ENCODE measurements around the gene CFAP99.

DNA sequence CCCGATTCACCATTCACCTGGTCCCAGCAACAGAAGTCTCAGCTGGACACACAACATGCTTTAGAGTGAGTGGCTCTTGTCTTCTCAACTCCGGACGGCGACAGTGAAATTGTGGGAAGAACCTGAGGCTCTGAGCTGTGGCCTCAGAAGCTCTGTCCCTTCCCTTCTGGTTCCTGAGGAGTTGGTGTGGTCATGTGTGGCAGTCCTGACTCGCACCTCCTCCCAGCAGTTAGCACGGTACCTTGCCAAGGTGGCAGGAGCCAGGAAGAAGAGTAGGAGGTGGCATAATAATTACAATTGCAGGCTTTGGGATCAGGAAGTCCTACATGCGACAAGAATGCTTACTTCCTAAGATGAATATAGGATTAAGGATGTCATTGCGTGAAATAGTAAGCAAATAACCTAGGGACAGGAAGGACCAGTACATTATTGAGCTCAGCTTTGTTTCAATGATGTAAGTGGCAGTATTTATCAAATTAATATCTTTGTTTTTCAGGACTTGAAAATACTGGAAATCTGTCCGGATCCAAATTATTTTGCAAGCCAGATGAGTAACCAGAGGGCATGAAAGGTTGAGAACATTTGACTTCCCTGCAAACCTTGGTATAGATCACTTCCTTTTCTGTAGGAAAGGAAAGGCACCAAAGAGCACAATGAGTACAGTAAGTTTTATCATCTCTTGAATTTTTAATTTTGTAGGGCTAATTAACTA, 71.2 kb downstream of the CFAP99 start:
- TF ChIP-seq, protein P1, sequence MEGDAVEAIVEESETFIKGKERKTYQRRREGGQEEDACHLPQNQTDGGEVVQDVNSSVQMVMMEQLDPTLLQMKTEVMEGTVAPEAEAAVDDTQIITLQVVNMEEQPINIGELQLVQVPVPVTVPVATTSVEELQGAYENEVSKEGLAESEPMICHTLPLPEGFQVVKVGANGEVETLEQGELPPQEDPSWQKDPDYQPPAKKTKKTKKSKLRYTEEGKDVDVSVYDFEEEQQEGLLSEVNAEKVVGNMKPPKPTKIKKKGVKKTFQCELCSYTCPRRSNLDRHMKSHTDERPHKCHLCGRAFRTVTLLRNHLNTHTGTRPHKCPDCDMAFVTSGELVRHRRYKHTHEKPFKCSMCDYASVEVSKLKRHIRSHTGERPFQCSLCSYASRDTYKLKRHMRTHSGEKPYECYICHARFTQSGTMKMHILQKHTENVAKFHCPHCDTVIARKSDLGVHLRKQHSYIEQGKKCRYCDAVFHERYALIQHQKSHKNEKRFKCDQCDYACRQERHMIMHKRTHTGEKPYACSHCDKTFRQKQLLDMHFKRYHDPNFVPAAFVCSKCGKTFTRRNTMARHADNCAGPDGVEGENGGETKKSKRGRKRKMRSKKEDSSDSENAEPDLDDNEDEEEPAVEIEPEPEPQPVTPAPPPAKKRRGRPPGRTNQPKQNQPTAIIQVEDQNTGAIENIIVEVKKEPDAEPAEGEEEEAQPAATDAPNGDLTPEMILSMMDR (optimal IDR thresholded peaks at IDR 0.05 in 1 of 3, IDR thresholded peaks at IDR 0.05 in 1 of 3, conservative IDR thresholded peaks at IDR 0.05 in 1 of 3; ENCODE audit: extremely low read depth in 1 of 3, insufficient read depth in 2 of 3, low read length in 3 of 3): no peak
- TF ChIP-seq EZH2 (IDR thresholded peaks at IDR 0.05; ENCODE audit: low read length): no peak

Data from keratinocyte (primary cell).